ENCODE results near the gene PEPD.

Gene PEPD

GRCh38 chr19:33435706-33436359 is 85.8 kb downstream of the PEPD start:
- Histone ChIP-seq H3K27ac (ENCODE audit: low read depth, low read length) (no peak overlapping the region), H3K9ac (ENCODE audit: low read length) (no peak overlapping the region), H3F3A (ENCODE audit: insufficient read depth) (no peaks in the 10 kb centered on the region), H3K9me2 (replicated peaks; ENCODE audit: insufficient read depth, low read length) (no peaks in the 10 kb centered on the region), H3K36me3 (ENCODE audit: low read length) (no peaks in the 10 kb centered on the region), H3K4me3 (ENCODE audit: insufficient read depth, low read length, poor library complexity, severe bottlenecking) (no peak overlapping the region), H3K9me3 (ENCODE audit: insufficient read depth, low read length) (no peaks in the 10 kb centered on the region), H3K79me2 (ENCODE audit: insufficient read depth, low read length) (no peaks in the 10 kb centered on the region), H3K4me2 (ENCODE audit: low read depth, low read length, poor library complexity, severe bottlenecking) (no peak overlapping the region), H2AFZ (ENCODE audit: low read depth, low read length, severe bottlenecking) (no peak overlapping the region), H3K27me3 (ENCODE audit: low read length) (no peaks in the 10 kb centered on the region), H4K20me1 (ENCODE audit: low read depth, low read length) (no peaks in the 10 kb centered on the region)
- TF ChIP-seq CTCF (IDR thresholded peaks at IDR 0.05; ENCODE audit: insufficient read depth, low read length, poor library complexity, severe bottlenecking): no peak
- TF ChIP-seq EZH2phosphoT487 (conservative IDR thresholded peaks at IDR 0.05; ENCODE audit: low read length): no peak

- H3K36me3 ChIP-seq (ENCODE audit: low read length): no peaks in the 10 kb centered on the region
- no peak overlapping the region for H2AFZ ChIP-seq (ENCODE audit: low read depth, low read length, severe bottlenecking)
- H3F3A ChIP-seq (ENCODE audit: insufficient read depth): no peaks in the 10 kb centered on the region
- no peaks in the 10 kb centered on the region for H3K9me3 ChIP-seq (ENCODE audit: insufficient read depth, low read length)
- no peaks in the 10 kb centered on the region for H3K79me2 ChIP-seq (ENCODE audit: insufficient read depth, low read length)
- no peak overlapping the region for H3K9ac ChIP-seq (ENCODE audit: low read length)
- no peak for TF ChIP-seq EZH2phosphoT487 (conservative IDR thresholded peaks at IDR 0.05; ENCODE audit: low read length)
- TF ChIP-seq CTCF (IDR thresholded peaks at IDR 0.05; ENCODE audit: insufficient read depth, low read length, poor library complexity, severe bottlenecking): no peak
- no peaks in the 10 kb centered on the region for H4K20me1 ChIP-seq (ENCODE audit: low read depth, low read length)
- H3K4me2 ChIP-seq (ENCODE audit: low read depth, low read length, poor library complexity, severe bottlenecking): no peak overlapping the region
- H3K27me3 ChIP-seq (ENCODE audit: low read length): no peaks in the 10 kb centered on the region
- H3K9me2 ChIP-seq (replicated peaks; ENCODE audit: insufficient read depth, low read length): no peaks in the 10 kb centered on the region
- no peak overlapping the region for H3K4me3 ChIP-seq (ENCODE audit: insufficient read depth, low read length, poor library complexity, severe bottlenecking)
- H3K27ac ChIP-seq (ENCODE audit: low read depth, low read length): no peak overlapping the region
Observed at GRCh38 chr19:33434886-33435705, 86.5 kb downstream of the PEPD start.

- no peaks in the 10 kb centered on the region for H4K20me1 ChIP-seq (ENCODE audit: low read depth, low read length)
Observed at GRCh38 chr19:33434069-33434885, 87.3 kb downstream of the PEPD start.

More at GRCh38 chr19:33434069-33434885, 87.3 kb downstream of the PEPD start:
- Histone ChIP-seq H3F3A (ENCODE audit: insufficient read depth) (no peaks in the 10 kb centered on the region), H3K27me3 (ENCODE audit: low read length) (no peaks in the 10 kb centered on the region), H3K9me3 (ENCODE audit: insufficient read depth, low read length) (no peaks in the 10 kb centered on the region), H3K4me2 (ENCODE audit: low read depth, low read length, poor library complexity, severe bottlenecking) (no peak overlapping the region), H3K9me2 (replicated peaks; ENCODE audit: insufficient read depth, low read length) (no peaks in the 10 kb centered on the region), H3K79me2 (ENCODE audit: insufficient read depth, low read length) (no peaks in the 10 kb centered on the region), H2AFZ (ENCODE audit: low read depth, low read length, severe bottlenecking) (no peak overlapping the region), H3K27ac (ENCODE audit: low read depth, low read length) (no peak overlapping the region), H3K9ac (ENCODE audit: low read length) (no peak overlapping the region), H3K4me3 (ENCODE audit: insufficient read depth, low read length, poor library complexity, severe bottlenecking) (no peak overlapping the region), H3K36me3 (ENCODE audit: low read length) (no peaks in the 10 kb centered on the region)
- TF ChIP-seq CTCF (IDR thresholded peaks at IDR 0.05; ENCODE audit: insufficient read depth, low read length, poor library complexity, severe bottlenecking): no peak
